Activated CD4-positive, CD25-positive, alpha-beta regulatory T cell treated with anti-CD3 and anti-CD28 coated beads, Interleukin-2, amount 50 U/mL, for 24 hours (primary cell): ENCODE results near the gene TLCD3A.
"Not testable (repeated sequence)": the region's sequence is repeated elsewhere in the genome, so short reads cannot be mapped to it uniquely, and the experiment has no call there.

Experiments used
- ATAC-seq, 2 donors: fragments of 150-1000 bp; cut with Tn5 transposase; one replicate each; pipeline ENCODE4 v1.10.0; 2021; ENCODE audit warnings: mild to moderate bottlenecking in 1 of 2, moderate library complexity in 1 of 2

The TLCD3A gene

GRCh38 chr17:708132-708531 is 24.3 kb upstream of the TLCD3A start:
- no peak for ATAC-seq

GRCh38 chr17:718075-718474 is 14.3 kb upstream of the TLCD3A start:
- ATAC-seq = no peak

GRCh38 chr17:720706-721539 is 11.5 kb upstream of the TLCD3A start:
- ATAC-seq = no peak

GRCh38 chr17:721540-721937 is 10.9 kb upstream of the TLCD3A start:
- no peak for ATAC-seq

GRCh38 chr17:725084-725483 is 7.3 kb upstream of the TLCD3A start:
- no peak for ATAC-seq

GRCh38 chr17:725746-726145 is 6.7 kb upstream of the TLCD3A start:
- no peak for ATAC-seq

- ATAC-seq = no peak
Measured at GRCh38 chr17:726271-726919, 6.0 kb upstream of the TLCD3A start.

GRCh38 chr17:728911-729310 is 3.5 kb upstream of the TLCD3A start:
- no peak for ATAC-seq

- no peak for ATAC-seq
Measured at GRCh38 chr17:731644-732066, 741 bp upstream of the TLCD3A start.

GRCh38 chr17:732902-733720 is 715 bp downstream of the TLCD3A start:
- ATAC-seq = peak; percentile 41 to 48

- no peak for ATAC-seq
Measured at GRCh38 chr17:733743-734142, 1.3 kb downstream of the TLCD3A start.

- ATAC-seq = no peak
Measured at GRCh38 chr17:737561-738113, 5.2 kb downstream of the TLCD3A start.

GRCh38 chr17:740240-741017 is 8.0 kb downstream of the TLCD3A start:
- ATAC-seq = peak; percentile 87 to 89

GRCh38 chr17:742147-742793 is 9.9 kb downstream of the TLCD3A start:
- ATAC-seq = no peak

GRCh38 chr17:743139-743538 is 10.7 kb downstream of the TLCD3A start:
- no peak for ATAC-seq

GRCh38 chr17:744937-745336 is 12.5 kb downstream of the TLCD3A start:
- no peak for ATAC-seq

- no peak for ATAC-seq
Measured at GRCh38 chr17:745406-745805, 13.0 kb downstream of the TLCD3A start.

- ATAC-seq = no peak
Measured at GRCh38 chr17:746181-746580, 13.8 kb downstream of the TLCD3A start.

GRCh38 chr17:746783-747629 is 14.6 kb downstream of the TLCD3A start:
- ATAC-seq = no peak

- ATAC-seq = not testable (repeated sequence)
Measured at GRCh38 chr17:748604-749003, 16.2 kb downstream of the TLCD3A start.

- ATAC-seq = not testable (repeated sequence)
Measured at GRCh38 chr17:749359-749758, 17.0 kb downstream of the TLCD3A start.
